Stimulated activated CD4-positive, alpha-beta T cell treated with anti-CD3 and anti-CD28 coated beads, Interleukin-2, amount 100 ng/mL, for 48 hours (primary cell): ENCODE results near the gene NAALAD2.
"Not testable (repeated sequence)": the region's sequence is repeated elsewhere in the genome, so short reads cannot be mapped to it uniquely, and the experiment has no call there.

Experiments used
- DNase-seq, 2 donors: peaks; one replicate each; pipeline ENCODE4 v3.0.0-alpha.2; 2020

The NAALAD2 gene

GRCh38 chr11:90192869-90193582 is 58.6 kb downstream of the NAALAD2 start:
- no peak for DNase-seq

GRCh38 chr11:90197377-90197776 is 62.9 kb downstream of the NAALAD2 start:
- no peak for DNase-seq

GRCh38 chr11:90202342-90202741 is 67.9 kb downstream of the NAALAD2 start:
- no peak for DNase-seq

GRCh38 chr11:90204407-90204806 is 69.9 kb downstream of the NAALAD2 start:
- no peak for DNase-seq

- no peak for DNase-seq
Measured at GRCh38 chr11:90204832-90205646, 70.6 kb downstream of the NAALAD2 start.

- DNase-seq: not testable (repeated sequence)
Measured at GRCh38 chr11:90207992-90208391, 73.5 kb downstream of the NAALAD2 start.

GRCh38 chr11:90208857-90209256 is 74.4 kb downstream of the NAALAD2 start:
- no peak for DNase-seq

GRCh38 chr11:90213322-90213721 is 78.9 kb downstream of the NAALAD2 start:
- no peak for DNase-seq

- DNase-seq: no peak
Measured at GRCh38 chr11:90216611-90217010, 82.1 kb downstream of the NAALAD2 start.

- DNase-seq: no peak
Measured at GRCh38 chr11:90218606-90219005, 84.1 kb downstream of the NAALAD2 start.

GRCh38 chr11:90219438-90219837 is 85.0 kb downstream of the NAALAD2 start:
- no peak for DNase-seq

GRCh38 chr11:90220391-90220790 is 85.9 kb downstream of the NAALAD2 start:
- no peak for DNase-seq

GRCh38 chr11:90221803-90222458 is 87.5 kb downstream of the NAALAD2 start:
- no peak for DNase-seq

GRCh38 chr11:90222459-90223247 is 88.2 kb downstream of the NAALAD2 start, which contains the start of gene CHORDC1:
CHORDC1 (minus strand) TSS chr11:90223049; CDS start chr11:90222954, 95 bp downstream.
- DNase-seq: peak; percentile 87 to 94

GRCh38 chr11:90223248-90223585 is 88.8 kb downstream of the NAALAD2 start:
- DNase-seq: no peak

GRCh38 chr11:90228056-90228455 is 93.6 kb downstream of the NAALAD2 start:
- DNase-seq: no peak

GRCh38 chr11:90229791-90230190 is 95.3 kb downstream of the NAALAD2 start:
- no peak for DNase-seq

- no peak for DNase-seq
Measured at GRCh38 chr11:90234977-90235376, 100.5 kb downstream of the NAALAD2 start.

GRCh38 chr11:90235526-90235925 is 101.1 kb downstream of the NAALAD2 start:
- DNase-seq: no peak

- no peak for DNase-seq
Measured at GRCh38 chr11:90237004-90237403, 102.5 kb downstream of the NAALAD2 start.

- DNase-seq: peak; percentile 25 to 37
Measured at GRCh38 chr11:90239967-90240636, 105.6 kb downstream of the NAALAD2 start.

- no peak for DNase-seq
Measured at GRCh38 chr11:90241414-90241813, 107.0 kb downstream of the NAALAD2 start.
